COLO829 (cell line): ENCODE data around the gene OR5B3.
"Not testable (repeated sequence)": the region's sequence is repeated elsewhere in the genome, so short reads cannot be mapped to it uniquely, and the experiment has no call there.

Source experiments
- DNase-seq: peaks from one replicate; pipeline ENCODE4 v3.0.0; 2012; ENCODE audit warnings: low spot score

The OR5B3 gene

DNA sequence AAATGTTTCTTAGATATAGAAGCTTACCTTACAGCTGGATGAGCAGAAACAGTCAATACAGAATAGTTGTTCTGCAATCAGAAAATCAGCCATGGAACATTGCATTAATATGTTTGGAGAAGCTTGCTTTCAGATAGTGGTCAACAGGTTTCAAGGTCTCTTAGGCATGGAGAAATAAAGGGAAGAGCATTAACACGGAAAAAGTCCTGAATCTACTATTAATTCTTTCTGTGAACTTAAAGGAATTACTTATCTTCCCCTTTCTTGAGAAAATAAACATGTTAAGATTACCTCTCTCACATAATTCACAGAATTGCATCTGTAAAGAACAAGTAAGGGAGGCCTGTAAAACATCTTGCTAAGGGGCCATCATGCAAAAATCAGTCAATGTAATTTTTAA lies at the start of gene OR5B3:
TSS of gene OR5B3 (minus strand) at position 101 of the 400 bp plus-strand sequence. CDS start 3,465 bp downstream, outside the sequence.
- DNase-seq, result no peak

DNA sequence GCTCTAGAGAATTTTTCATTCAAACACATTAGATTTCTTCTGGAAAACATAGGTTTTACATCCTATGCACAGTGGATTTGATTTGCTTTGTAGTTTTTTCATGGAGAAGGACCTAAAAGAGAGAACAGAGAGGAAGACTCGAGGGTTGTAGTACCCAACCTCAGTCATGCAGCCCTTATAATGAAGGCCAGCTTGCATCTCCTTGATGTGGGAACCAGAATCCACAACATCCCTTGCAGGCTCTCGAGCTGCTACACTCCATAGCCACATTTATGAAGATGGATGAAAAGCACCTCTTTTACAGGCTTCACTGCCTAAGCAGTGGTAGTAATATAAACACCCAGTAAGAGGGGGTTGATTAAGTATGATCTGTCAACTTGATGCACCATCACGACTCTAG lies 44.9 kb upstream of the OR5B3 start:
- DNase-seq, result no peak

DNA sequence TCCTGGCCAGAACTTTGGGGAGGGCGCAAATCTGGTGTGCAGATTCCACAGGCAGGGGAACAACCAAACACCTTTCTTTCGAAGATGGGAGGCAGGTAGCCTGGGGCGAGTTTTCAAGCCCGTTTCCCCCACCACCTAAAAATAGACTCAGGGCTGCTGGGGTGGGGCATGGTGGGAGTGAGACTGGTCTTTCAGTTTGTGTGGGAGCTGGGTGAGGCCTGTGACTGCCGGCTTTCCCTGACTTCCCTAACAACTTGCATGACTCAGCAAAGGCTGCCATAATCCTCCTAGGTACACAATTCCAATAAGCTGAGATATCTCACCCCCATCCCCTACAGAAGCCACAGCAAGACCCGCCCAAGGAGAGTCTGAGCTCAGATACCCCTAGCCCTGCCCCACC lies 39.6 kb upstream of the OR5B3 start:
- no peak for DNase-seq

DNA sequence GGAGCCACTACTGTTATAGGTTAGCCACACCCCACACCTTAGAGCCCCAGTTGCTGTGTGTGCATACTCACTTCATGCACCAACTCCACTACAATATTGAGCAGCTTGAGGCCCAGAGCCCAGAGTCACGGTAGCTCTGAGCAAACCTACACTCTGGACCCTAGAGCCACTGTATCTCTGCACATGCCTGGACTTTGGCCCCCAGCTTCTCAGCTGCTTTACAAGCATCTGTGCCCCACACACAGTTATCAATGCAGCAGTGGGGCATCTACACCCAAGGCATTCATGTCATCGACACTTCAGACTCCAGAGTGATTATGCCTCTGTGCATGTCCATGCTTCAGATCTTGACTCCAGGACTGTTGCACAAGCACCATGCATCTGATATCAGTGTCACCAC lies 37.6 kb upstream of the OR5B3 start:
- DNase-seq, result no peak

DNA sequence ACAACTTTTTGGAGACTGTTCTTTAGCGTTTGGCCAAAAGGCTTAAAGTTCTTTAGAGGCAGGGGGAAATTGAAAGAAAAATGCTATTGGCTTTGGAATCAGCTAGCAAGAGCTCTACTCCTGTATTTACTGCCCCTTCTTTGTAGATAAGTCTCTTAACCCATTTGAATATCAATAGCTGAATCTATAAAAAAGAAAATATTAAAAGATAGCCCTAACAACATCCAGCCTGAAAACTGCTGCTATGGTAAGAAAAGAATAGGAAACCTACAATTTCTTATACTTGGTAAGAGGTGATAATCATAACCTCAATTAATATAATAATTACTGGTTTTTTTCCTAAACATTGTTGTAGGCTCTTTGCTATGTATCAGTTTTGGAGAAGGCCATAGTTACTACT lies 35.5 kb upstream of the OR5B3 start, which contains the start of gene OR5B12:
TSS of gene OR5B12 (minus strand) at position 101 of the 400 bp plus-strand sequence. CDS start 2,085 bp downstream, outside the sequence.
- no peak for DNase-seq

DNA sequence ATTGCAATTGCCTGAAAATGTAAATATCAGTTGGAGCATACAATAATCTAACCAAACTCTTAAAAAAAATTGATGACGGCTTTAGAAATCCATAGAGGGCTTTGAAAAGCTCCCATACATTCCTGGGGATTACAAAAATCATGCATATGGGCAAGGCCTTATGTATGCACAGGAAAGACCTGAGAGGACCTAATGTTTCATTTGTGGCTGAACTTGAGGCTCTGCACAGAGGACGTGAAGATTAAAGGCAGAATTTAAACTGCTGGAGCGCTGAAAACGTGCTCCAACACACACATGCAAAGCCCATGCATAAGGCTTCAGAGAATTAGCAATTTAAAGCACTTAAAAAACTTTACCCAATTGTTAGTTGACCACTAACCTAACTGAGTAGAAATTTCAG lies 31.8 kb upstream of the OR5B3 start:
- DNase-seq, result no peak

DNA sequence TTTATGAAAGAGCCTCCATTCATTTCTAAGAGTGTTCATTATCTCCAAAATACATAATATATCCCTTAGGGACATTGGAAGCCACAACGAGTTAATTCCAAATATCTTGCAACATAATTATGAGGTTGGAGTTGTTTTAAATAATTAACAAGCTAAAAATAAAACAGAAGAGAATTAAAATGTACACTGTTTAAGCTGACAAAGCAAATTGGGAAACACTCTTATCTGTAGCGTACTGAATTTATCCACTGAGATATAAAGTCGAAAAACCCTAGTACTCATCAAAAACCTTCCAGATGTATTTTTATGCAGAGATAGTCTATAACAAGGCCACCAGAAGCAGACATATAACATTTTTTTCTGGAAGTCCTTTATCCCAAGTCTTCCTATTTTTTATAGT lies 27.5 kb upstream of the OR5B3 start:
- no peak for DNase-seq

DNA sequence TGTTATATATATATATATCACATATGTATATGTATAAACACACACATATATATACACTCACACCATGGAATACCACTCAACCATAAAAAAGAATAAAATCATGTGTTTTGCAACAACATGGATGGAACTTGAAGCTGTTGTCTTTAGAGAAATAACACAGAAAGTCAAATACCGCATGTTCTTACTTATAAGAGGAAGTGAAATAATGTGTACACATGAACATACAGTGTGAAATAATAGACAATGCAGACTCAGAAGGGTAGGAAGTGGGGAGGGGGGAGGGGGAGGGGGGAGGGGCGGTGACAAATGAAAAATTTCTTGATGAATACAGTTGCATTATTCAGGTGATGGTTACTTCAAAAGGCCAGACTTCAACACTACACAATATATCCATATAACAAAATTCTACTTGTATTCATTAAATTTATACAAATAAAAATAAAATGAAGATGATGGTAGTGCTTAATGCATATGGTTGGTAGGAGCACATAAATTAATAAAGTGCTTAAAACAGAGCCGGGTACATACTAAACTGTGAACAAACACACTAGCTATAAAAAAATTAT lies 27.0 kb upstream of the OR5B3 start:
- no peak for DNase-seq

DNA sequence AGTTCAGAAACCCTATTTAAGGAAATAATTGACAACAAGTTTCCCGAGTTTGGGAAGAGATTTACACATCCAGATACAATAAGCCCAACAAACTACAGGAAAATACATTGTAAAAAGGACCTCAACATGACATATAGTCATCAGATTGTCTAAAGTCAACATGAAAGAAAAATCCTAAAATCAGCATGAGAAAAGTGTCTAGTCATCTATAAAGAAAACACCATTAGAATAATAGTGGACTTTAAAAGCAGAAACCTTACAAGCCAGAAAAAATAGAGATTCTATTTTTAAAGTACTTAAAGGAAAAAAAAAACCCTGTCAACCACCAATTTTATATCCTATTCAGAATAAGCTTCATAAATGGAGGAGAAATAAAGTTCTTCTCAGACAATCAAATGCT lies 22.6 kb upstream of the OR5B3 start:
- DNase-seq, result no peak

DNA sequence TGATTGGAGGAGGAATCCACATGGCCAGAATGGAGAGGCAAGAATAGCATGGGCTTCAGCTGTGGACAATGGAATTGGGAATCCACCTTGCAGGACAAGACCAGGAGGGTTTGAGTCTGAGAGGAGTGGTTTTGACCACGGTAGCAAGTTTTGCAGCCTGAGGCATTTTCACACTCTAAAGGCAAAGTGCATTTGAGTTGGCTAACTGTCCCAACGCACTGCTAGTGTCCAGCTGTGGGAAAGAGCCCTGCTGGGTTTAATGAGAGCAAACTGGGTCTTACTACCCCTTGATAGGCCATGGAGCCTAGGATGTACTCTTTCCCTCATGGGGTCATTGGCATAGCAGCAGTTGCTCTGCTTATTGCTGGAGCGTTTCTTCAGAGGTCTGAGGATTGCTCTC lies 21.3 kb upstream of the OR5B3 start, which contains the start of gene OR5B2:
TSS of gene OR5B2 (minus strand) at position 101 of the 400 bp plus-strand sequence. CDS start 4,860 bp downstream, outside the sequence.
- no peak for DNase-seq

DNA sequence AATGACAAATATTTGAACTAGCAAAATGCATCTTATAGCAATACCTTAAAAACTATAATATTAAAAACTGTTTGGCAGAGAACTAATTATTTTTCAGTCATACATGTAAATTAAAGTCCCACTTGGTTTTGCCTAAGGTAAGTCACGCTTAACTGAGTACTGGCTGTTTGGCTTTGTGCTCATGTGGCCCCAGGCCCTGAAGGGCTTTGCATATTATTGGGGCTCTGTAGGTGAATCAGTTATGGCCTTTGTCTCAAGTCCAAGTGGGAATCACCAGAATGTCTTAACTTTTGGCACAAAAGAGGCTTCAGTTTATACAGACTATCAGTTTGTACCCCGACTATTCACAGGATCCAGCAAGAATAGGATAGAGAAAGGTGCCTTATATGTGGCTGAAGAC lies 7.1 kb downstream of the OR5B3 start:
- not testable (repeated sequence) for DNase-seq

DNA sequence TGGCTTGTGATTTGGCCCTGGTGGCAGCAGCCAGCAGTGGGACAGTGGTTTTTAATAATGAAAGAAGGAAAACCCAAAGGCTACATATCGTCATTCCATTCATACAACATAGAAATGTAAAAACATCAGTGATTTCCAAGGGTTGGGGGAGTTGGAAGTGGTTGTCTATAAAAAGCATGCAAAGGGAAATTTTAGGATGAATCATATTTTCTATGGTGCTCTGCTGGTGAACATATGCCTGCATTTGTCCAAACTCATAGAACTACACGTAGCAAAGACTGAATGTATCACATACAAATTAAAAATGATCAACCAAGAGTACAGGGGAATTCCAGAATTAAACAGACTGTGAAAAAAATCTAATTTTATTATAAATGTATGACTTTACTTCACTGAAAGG lies 11.1 kb downstream of the OR5B3 start:
- DNase-seq, result no peak

DNA sequence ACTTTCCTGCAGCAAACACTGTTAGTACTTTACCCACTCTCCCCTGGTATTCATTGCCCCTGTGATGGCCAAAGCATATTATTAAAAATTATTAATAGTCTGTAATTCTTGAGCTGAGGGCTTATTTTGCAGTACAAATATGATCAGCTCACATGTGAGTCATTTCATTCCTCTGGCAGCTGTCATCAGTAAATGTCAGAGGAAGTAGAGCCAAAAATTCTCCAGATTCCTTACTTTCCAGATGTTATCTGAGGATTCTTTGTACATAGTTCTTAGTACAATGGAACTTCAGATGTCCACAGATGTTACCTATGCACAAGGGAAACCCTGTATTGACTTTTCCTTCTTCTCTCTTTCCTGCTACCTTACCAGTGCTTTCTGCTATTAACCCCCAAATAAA lies 12.5 kb downstream of the OR5B3 start:
- DNase-seq, result peak; percentile 68

DNA sequence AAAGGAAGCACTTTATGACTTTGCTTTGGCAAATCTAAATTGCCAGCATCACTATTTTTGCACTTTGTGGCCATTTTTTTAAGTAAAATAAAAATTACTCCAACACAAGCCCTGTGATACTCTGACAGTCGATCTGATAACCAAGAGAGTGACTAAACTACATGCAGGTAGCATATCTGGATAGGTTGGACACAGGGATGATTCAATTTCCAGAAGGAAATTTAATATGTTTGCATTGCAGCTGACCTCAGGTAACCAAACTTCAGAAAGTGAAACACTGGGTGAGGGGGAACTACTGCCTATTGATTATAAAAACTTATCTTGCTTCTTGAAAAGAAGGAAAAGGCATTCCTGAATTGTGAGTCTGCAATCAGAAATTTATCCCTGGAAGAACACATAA lies 13.9 kb downstream of the OR5B3 start:
- DNase-seq, result no peak

DNA sequence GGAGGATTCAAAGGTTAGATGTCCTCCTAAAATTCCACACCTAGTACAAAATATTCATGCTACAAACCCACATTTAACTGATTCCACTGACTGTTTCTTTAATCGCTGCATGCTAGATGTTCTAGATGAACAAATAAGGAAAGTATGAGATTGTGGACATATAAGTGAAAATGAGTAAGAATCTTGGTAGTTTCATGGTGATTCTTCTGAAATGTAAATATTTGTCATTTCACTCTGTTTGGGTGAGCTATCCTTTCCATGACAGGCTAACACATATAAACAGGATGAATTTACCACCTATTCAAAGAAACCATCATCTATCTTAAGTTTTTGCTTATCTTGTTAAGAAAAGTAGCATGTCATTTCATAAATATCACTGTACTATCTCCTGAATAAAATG lies 14.8 kb downstream of the OR5B3 start:
- DNase-seq, result no peak

DNA sequence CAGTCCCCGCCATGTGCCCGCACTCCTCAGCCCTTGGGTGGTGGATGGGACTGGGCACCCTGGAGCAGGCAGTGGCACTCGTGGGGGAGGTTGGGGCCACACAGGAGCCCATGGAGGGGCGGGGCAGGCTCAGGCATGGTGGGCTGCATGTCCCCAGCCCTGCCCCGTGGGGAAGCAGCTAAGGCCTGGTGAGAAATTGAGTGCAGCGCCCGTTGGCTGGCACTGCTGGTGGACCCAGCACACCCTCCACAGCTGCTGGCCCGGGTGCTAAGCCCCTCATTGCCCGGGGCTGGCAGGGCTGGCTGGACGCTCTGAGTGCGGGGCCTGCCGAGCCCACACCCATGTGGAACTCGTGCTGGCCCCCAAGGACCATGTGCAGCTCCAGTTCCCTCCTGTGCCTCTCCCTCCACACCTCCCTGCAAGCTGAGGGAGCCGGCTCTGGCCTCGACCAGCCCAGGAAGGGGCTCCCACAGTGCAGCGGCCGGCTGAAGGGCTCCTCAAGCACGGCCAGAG lies 16.1 kb downstream of the OR5B3 start:
- DNase-seq, result no peak

DNA sequence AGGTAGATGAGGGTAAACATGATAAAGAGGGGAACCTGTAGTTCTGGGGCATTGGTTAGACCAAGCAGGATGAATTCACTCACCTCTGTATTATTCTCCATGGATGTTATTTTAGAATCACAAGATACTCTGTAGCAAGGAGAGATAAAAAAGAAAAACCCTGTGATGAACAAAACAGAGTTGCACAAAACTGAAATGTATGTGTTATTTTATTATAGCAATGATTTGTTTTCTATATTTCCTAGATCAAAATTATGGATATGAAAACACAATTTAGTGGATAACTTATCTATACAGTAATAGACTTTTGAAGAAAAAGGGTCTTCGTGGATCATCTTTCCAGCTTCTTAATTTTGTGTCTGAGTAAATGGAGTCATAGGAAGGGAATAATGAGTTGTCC lies 47.7 kb downstream of the OR5B3 start, which contains the start of gene OR5B17:
TSS of gene OR5B17 (minus strand) at position 101 of the 400 bp plus-strand sequence. CDS start at position 101, 0 bp downstream.
- DNase-seq, result no peak

DNA sequence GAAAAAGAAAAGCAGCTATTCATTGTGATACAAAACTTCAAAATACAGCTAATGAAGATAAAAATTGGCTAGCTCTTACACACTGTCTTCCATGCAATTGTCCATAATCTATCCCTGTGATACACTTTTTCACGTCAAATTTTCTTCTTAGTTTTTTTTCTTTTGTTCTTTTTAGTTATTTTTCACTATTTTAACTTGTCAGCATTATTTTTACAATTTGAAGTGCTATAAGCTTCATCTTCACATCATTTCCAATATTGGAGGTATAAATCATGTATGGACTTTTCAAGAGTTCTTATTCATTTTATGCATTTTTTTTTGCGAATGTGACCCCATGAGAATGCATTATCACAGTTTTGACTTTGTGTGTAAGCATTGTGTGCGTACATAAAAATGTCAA lies 51.9 kb downstream of the OR5B3 start:
- DNase-seq, result no peak
